Renal cortical epithelial cell (primary cell): ENCODE measurements around the gene AZGP1. TPM values are rescaled to one million over a fixed set of nuclear protein-coding genes. Genes with fewer than 3 reads are reported as not detected.
"Not testable (repeated sequence)": the region's sequence is repeated elsewhere in the genome, so short reads cannot be mapped to it uniquely, and the experiment has no call there.

Experiments used
- DNase-seq: peaks from one replicate; pipeline ENCODE4 v3.0.0-alpha.2; 2011; ENCODE audit warnings: low read depth
- total RNA-seq: library from RNA; depleted of rRNA; stranded (reverse); fragments of >200 nt; gene quantifications from 2 replicates; pipeline ENCODE4 v1.2.3, GENCODE V29; 2014

Gene AZGP1
- not detected in 2 replicates for total RNA-seq

DNA sequence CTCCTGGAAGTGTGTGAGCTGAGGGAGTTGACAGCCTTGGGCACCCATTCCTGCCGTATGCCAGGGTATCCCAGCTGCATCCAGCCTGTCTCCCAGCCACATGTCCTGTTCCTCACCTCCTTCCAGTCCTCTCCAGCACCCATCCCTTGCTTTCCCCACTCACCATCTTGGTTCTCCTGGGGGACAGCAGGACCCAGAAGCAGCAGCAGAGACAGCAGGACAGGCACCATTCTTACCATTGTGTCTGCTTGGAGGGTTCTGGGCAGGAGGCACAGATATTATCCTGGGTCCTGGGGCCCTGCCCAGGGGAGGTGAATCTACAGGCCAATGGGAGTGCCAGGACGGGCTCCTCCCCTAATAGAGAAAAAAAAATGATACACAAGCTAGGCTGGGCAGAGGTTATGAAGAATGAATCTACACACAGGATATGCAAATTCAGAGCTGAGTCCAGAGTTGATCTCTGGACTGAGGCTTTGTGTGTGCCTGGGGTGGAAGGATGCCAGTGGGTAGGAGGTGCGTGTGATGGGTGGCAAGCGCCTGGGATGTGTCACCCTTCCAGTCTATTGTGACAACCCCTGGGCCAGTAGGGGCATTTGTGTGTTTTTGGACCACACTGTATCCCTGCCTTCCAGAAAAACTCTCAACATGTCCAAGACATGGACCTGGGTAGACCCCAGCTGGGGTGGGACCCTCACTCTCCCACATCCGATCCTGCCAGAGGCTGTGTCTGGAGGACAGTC, at the start of gene AZGP1:
Gene AZGP1, minus strand, starts transcription at position 250 of the 740 bp plus-strand sequence. Its CDS starts 11 bp downstream, at position 239.
- DNase-seq: no peak

DNA sequence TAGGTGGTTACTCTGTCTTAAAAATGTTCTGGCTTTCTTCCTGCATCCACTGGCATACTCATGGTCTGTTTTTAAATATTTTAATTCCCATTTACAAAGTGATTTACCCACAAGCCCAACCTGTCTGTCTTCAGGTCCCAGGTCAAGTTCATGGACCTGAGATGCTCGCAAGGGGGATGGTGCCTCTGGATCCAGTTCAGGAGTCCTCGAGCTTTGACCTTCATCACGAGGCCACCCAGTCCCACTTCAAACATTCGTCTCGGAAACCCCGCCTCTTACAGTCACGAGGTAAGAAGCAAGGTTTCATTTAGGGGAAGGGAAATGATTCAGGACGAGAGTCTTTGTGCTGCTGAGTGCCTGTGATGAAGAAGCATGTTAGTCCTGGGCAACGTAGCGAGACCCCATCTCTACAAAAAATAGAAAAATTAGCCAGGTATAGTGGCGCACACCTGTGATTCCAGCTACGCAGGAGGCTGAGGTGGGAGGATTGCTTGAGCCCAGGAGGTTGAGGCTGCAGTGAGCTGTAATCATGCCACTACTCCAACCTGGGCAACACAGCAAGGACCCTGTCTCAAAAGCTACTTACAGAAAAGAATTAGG, 48.3 kb upstream of the AZGP1 start:
- no peak for DNase-seq

DNA sequence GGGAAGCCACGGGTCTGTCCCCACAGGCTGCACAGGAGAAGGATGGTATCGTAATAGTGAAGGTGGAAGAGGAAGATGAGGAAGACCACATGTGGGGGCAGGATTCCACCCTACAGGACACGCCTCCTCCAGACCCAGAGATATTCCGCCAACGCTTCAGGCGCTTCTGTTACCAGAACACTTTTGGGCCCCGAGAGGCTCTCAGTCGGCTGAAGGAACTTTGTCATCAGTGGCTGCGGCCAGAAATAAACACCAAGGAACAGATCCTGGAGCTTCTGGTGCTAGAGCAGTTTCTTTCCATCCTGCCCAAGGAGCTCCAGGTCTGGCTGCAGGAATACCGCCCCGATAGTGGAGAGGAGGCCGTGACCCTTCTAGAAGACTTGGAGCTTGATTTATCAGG, 47.7 kb upstream of the AZGP1 start:
- DNase-seq: no peak

DNA sequence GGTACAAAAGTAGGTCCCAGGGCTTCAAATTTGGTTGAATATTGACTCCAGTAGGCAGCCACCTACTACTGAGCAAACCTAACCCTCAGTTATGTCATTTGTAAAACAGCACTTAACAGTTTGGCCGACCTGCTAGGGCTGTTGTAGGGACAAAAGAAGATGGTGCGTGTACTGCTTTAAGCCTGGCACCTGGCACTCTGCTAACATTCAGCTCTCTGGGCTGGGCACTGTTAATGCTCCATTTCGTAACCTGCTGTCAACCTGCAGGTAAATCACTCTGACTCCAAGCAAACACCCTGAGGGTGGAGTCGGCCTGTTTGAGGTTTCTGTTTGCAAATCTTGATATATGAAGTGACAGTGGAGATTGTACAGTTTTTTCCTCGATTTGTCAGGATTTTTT, 46.8 kb upstream of the AZGP1 start:
- peak; percentile 36 for DNase-seq

DNA sequence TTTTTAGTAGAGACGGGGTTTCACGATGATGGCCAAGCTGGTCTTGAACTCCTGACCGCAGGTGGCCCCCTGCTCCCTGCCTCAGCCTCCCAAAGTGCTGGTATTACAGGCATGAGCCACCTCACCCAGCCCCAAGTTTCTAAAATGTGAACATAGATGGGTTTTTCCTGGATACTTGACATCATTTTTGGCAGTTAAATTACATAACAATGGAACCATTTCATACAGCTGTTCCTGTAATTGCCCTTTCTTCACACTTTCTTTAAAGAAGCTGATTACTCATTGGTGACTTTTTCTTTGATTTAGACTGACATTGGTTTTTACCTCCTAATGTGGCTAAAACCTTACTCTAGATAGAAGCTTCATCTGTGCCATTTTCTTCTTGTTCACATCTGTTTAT, 45.5 kb upstream of the AZGP1 start:
- DNase-seq: no peak

DNA sequence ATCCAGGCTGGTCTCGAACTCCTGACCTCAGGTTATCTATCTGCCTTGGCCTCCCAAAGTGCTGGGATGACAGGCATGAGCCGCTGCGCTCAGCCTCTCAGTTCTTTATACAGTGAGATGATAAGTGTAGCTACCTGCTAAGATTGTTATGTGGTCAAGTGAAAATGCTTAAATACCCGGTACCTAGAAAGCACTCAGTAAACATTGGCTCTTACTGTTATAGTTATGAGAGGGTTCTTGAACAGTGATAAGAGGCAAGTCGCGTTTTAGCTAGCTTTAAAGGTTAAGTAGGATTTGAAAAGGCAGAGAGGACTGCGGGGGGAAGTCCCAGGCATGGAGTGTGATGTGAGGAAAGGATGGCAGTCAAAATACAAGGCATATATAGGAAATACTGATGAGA, 44.1 kb upstream of the AZGP1 start:
- DNase-seq: no peak

DNA sequence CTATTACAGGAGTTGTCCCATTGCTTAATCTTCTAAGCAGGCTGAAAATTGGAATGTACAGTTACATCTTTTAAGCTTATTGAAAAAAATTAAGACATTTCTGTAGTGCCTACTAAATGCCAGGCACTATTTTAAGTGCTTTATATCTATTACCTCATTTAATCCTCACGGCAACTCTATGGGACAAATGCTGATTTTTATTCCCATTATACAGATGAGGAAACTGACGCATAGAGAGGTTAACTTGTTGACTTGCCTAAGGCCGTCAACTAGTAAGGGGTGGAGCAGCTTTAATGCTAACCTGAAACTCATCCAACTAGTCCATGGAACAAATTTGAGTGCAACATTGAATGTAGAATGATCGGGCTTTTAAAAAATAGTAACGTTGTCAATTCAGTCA, 42.0 kb upstream of the AZGP1 start:
- DNase-seq: no peak

DNA sequence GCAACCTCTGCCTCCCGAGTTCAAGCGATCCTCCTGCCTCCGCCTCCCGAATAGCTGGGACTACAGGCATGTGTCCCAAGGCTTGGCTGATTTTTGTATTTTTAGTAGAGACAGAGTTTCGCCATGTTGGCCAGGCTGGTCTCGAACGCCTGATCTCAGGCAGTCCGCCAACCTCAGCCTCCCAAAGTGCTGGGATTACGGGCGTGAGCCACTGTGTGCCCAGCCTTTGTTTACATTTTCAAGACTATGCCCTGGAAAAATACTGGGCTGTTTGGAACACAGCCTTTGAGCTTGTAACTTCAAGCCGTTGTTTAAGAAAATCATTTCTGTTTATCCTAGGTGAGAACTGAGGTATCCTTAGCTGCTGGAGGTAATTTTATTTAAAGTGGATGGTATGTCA, 41.5 kb upstream of the AZGP1 start:
- DNase-seq: no peak

DNA sequence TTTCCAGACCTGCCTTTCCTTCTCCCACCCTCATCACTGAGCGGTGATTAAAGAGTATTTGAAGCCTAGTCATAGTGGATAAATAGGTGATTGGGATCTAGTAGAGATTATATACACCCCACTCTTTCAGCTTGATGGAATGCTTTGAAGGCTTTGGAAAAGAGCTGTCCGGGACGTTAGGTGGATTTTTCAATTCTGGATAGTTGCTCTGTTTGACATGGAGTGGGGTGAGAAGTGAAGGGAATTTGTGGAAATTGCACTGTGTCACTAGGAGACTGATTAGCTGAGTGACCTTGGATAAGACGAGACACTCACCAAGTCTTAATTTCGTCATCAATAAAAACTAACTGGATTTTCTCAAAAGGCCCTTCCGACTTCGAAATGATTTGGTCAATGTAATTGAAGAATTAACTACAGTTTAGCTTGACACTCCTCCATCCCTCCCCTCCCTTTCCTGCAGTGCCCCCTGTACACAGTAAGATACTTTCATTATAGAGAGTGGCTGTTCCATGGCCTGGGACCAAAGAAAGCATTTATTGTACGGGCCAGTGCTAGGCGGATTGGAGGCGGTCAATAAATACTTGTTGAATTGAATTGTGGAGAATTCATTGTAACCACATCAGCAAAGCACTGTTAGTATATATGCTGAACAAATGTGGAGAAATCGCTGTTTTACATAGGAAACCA, 40.5 kb upstream of the AZGP1 start:
- DNase-seq: peak; percentile 6

DNA sequence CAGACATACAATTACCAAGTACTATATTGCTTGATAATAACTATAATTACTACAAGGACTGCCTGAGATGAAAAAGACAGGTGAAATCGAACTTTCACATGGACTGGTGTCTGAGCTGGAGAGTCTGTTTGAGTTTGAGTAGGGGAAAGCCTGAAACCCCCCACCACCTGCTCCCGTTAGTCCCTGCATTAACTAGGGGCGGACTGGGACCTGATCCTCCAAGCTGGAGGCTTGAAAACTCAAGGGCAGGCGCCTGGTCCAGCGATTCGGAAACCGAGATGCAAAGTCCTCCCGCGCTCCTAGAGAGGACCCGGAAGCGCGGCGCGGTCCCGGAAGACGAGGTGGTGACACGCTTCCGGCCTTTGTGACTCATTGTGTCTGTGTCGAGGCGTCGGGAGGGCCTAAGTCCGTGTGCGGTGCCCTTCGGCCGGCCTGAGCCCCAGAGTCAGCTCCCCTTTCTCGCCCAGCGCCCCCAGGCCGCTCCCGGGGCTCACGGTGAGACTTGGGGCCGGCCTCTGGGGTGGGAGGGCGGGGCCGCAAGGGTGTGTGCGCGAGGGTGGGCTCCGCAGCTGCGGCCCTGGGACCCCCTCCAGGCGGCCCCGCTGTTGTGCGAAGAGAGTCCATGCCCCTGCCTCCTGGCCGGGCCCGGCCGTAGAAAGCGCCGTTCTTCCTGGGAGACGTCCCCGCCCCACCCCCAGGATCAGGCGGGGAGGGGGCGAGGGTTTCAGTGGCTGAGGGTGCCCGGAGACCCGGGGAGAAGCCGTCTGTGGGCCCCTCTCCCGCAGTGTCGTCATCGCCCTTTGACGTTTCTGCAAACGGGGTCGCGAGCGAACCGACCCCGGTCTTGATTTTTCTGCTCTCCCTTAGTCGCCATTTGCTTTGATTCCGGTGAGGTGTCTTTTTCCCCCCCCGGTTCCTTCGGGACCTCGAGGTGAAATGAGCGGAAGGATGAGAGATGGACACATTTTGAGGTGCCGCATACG, 39.7 kb upstream of the AZGP1 start, which contains the start of gene ZKSCAN1:
Gene ZKSCAN1, plus strand, starts transcription at position 365 of the 983 bp plus-strand sequence. CDS start 7,911 bp downstream, outside the sequence.
- peak; percentile 81 for DNase-seq

DNA sequence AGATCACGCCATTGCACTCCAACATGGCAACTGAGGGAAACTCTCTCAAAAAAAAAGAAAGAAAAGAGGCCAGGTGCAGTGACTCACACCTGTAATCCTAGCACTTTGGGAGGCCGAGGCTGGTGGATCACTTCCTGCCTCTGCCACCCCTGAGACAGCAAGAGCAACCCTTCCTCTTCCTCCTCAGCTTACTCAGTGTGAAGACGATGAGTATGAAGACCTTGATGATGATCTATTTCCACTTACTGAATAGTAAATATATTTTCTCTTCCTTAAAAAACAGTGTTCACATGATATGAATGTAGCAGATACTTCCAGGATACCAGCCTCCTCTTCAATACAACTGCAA, 37.5 kb upstream of the AZGP1 start:
- no peak for DNase-seq

DNA sequence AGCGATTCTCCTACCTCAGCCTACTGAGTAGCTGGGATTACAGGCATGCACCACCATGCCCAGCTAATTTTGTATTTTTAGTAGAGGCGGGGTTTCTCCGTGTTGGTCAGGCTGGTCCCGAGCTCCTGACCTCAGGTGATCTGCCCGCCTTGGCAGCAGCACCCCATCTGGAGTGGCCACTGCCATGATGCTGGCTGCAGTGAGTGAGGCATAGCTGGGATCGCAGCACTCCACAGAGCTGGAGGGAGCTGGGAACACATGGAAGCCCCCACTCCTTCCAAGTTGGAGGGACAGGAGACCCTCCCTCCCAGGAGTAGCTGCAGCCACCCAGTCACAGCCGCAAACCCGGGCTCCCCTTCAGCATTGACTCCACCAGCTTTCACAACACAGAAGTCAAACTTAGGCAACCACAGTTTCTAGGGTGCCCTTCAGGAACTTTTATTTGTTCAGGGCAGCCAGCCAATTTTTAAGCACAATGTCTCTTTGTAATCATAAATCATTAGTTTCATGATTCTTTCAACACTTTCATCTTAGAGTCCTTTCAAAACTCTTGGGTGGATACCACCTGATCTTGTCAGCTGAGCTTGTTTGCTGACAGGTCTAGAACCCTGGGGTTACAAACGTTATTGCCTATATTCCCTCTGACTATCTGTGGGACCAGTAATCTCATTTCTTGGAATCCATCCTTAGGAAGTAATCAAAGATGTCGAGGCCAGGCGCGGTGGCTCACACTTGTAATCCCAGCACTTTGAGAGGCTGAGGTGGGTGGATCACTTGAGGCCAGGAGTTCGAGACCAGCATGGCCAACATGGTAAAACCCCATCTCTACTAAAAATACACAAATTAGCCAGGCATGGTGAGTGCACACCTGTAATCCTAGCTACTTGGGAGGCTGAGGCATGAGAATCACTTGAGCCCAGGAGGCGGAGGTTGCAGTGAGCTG, 36.8 kb upstream of the AZGP1 start:
- peak; percentile 15 for DNase-seq

DNA sequence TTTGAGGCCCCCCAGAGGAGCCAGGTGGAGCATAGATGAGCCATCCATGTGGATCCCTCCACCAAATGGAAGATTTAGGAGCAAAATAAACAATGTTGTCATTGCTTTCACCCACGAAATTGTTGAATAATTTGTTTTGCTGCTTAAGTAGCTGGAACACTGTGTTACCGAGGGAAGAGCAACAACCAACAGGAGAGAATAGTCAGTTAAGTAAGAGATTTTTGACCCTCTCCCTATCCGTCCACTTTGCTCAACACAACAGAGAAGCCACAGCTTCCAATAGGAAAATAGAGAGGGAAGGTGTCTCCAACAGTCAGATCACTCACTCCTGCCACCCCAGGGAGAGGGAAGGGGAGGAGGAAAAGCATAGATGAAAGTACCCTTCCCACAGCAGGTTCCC, 35.7 kb upstream of the AZGP1 start:
- no peak for DNase-seq

DNA sequence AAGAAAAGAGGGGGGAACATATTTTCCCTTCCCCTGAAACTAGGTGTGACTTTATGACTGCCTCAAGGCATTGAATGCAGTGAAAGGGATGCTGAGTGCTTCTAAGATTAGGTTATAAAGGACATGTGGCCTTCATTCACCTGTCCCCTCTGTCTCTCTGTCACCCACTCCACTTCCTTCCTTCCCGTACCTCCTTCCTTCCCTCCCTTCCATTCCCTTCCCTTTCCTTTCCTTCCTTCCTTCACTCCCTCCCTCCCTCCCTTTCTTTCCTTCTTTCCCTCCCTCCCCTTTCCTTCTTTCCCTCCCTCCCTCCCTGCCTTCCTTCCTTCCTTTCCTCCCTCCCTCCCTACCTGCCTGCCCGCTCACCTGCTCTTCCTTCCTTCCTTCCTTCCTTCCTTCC, 35.1 kb upstream of the AZGP1 start:
- DNase-seq: no peak

DNA sequence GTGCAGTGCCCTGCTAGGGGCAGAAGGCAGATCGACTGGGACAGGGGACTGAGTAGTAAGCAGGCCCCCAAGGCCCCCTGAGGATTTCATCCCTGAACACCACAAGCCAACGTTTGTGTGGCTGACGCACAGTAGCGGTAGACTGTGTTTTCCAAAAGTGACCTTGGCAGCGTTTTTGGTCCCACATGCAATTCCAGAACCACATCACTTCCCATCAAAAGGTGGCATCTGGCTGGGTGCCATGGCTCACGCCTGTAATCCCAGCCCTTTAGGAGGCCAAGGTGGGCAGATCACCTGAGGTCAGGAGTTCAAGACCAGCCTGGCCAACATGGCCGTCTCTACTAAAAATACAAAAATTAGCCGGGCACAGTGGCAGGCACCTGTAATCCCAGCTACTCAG, 34.1 kb upstream of the AZGP1 start:
- DNase-seq: not testable (repeated sequence)

DNA sequence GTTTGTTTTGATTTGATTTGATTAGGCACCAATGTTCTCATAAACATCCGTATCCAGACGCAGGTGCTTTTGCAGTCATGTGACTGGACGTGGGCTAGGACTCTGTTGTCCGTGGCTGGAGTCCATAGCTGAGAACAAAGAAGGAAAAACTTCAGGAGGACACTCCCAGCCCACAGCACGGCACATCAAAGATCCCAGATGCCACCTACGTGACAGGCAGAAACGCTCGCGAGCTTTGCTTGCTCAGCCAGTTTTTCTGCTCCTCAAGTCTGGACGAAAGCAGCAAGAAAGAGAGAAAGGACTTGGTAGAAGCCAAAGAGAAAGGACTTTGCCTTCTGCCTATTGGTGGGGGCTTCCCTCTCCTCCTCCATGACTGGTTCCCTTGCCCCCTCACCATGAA, 32.7 kb upstream of the AZGP1 start:
- no peak for DNase-seq

DNA sequence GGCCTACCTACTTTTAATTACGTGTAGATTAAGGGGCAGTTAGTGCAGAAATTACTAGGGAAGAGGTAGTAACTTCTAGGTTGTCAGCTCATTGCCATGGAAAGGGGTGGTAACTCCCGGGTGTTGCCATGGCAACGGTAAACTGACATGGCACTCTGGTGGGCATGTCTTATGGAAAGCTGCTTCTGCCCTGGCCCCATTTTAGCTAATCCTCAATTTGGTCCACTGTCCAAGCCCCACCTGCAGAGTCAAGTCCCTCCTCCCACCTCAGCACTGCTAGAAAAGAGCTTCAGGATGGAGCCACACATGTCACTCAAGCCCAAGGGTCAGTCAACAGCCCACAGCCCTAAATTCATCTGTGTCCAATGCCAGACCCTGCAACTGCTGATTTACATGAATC, 32.1 kb upstream of the AZGP1 start:
- no peak for DNase-seq

DNA sequence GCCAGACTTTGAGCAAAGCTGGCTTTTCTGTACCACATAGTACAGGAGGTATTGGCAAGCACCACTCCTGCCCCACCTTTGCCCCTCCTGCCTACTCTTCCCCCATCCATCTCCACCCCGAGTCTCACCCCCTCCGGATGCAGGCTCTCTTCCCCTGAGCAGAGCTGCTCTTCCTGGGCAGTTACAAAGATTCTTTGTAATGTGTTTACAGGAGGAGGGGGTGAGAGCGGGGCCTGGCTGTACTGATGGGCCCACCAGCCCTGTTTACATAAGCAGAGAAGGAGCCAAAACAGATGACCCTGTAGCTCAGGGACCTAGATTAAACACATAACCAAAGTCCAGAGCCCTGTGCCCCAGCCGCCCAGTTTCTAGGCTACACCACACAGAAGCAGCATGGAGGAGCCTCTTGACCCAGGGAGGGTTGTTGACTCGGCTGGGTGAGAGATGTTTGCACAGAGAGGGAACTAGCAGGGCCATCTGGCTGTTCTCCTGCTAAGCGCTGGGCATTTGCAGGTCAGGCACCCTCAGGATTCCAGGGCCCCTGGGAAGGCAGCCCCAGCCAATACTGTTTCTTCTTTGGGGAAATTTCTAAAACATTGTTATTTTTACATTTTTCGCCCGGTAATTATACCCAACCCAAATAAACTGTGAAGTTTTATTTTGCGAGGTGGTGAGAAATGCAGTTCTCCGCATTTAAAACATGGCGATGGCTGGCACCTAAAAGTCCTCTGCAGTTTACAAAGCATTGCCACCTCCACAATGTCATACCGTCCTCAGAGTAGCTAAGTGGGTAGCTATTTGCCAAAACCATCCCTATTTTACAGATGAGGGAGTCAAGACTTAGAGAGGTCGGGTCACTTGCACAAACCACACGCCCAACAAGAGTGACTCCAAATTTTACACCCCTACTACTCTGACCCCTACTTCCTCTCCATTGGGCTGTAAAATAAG, 28.2 kb upstream of the AZGP1 start:
- no peak for DNase-seq

DNA sequence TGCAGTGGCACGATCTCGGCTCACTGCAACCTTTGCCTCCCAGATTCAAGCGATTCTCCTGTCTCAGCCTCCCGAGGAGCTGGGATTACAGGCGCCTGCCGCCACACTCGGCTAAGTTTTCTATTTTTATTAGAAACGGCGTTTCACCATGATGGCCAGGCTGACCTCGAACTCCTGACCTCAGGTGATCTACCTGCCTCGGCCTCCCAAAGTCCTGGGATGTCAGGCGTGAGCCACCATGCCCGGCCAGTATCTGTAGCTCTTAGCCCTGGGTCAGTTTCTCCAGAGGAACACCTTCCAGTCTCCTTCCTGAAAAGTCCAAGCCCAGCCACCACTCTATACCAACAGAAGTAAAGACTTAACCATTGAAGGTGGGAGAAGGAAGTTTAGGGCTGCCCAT, 24.4 kb upstream of the AZGP1 start:
- no peak for DNase-seq
